Left ventricle myocardium inferior (tissue), 1 donor: ENCODE measurements around the gene FMN1. TPM values are rescaled to one million over a fixed set of nuclear protein-coding genes. Genes with fewer than 3 reads are reported as not detected.

Experiments
- DNase-seq: peaks from one replicate; pipeline ENCODE4 v3.0.0-alpha.2; 2020
- H3K27ac ChIP-seq: fragments of 200-600 bp; replicated peaks from 2 replicates; pipeline ENCODE4 v1.8.0; 2021
- H3K27me3 ChIP-seq: fragments of 200-600 bp; 2 replicates; pipeline ENCODE4 v1.8.0; 2021; ENCODE audit warnings: low read depth
- H3K36me3 ChIP-seq: fragments of 200-600 bp; 2 replicates; pipeline ENCODE4 v1.8.0; 2021
- H3K4me1 ChIP-seq: fragments of 200-600 bp; 2 replicates; pipeline ENCODE4 v1.8.0; 2021
- H3K4me3 ChIP-seq: fragments of 200-600 bp; 2 replicates; pipeline ENCODE4 v1.8.0; 2021; ENCODE audit warnings: mild to moderate bottlenecking, moderate library complexity
- H3K9me3 ChIP-seq: fragments of 200-600 bp; replicated peaks from 2 replicates; pipeline ENCODE4 v1.8.0; 2021
- intact Hi-C: fragments of 100-400 bp; cut with micrococcal nuclease; formaldehyde crosslinking; loops from one replicate; pipeline ENCODE4 v1.11.0; 2022
- total RNA-seq: library from RNA; stranded (reverse); fragmentation: NEBNext Ultra II Directional; extraction: Animal tissue kit (Norgen Biotek cat#: 25700); gene quantifications from one replicate; pipeline ENCODE4 v1.2.1, GENCODE V29; 2021
- TF ChIP-seq, protein P1 (sequence below): fragments of 200-600 bp; IDR thresholded peaks from 2 replicates; pipeline ENCODE4 v1.8.0; 2021; ENCODE audit warnings: antibody characterized with exemption, mild to moderate bottlenecking, borderline replicate concordance
- donor health status: DM: no; HTN: yes; CAD: no; lungs with severe emphysema.

The FMN1 gene
- total RNA-seq, 1 donor from 2014 or later = 4.5 TPM

DNA sequence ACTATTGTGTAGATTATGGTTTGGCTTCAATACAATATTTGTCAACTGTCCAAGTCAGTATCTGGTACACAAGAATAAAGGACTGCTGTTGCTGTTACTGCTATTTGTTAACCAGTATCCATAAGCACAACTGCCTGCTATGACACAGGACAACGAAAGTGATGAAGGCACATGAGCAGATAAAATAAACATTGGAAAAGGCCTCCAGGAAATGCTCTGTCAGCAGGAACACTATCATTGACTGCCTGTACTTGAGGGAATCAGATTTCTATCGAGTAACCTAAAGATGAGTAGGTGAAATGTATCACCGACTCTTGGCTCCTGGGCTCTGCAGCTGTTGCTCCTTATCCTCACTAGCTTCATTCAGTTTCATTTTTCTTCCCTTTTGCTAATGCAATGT is 56.5 kb downstream of the FMN1 start:
- Histone ChIP-seq H3K4me1 (peaks cover 17% of the 10 kb centered on the region), H3K36me3 (no peaks in the 10 kb centered on the region), H3K9me3 (no peaks in the 10 kb centered on the region), H3K27ac (no peak overlapping the region), H3K27me3 (no peaks in the 10 kb centered on the region), H3K4me3 (no peak overlapping the region)
- no peak for DNase-seq
- intact Hi-C loops = no loop called here
- TF ChIP-seq, protein P1, sequence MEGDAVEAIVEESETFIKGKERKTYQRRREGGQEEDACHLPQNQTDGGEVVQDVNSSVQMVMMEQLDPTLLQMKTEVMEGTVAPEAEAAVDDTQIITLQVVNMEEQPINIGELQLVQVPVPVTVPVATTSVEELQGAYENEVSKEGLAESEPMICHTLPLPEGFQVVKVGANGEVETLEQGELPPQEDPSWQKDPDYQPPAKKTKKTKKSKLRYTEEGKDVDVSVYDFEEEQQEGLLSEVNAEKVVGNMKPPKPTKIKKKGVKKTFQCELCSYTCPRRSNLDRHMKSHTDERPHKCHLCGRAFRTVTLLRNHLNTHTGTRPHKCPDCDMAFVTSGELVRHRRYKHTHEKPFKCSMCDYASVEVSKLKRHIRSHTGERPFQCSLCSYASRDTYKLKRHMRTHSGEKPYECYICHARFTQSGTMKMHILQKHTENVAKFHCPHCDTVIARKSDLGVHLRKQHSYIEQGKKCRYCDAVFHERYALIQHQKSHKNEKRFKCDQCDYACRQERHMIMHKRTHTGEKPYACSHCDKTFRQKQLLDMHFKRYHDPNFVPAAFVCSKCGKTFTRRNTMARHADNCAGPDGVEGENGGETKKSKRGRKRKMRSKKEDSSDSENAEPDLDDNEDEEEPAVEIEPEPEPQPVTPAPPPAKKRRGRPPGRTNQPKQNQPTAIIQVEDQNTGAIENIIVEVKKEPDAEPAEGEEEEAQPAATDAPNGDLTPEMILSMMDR = no peak

DNA sequence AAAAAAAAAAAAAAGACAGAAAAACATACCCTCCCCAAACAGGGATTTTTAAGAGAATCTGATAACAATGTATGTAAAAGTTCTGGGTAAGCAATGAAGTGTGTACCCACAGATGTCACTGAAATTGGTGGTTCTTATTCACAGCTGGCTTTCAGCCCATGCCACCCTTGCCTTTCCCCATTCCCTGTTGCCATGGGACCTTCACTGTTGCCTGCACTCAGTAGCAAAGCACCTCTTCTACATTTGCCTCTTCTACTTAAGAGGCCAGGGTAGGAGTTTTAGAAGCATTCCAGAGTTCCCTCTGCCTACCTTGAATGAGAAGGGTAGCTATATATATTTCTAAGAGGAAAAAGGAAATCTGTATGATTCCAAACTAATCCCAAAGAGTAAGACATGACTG is 57.4 kb downstream of the FMN1 start:
- Histone ChIP-seq H3K4me3 (no peak overlapping the region), H3K4me1 (peaks cover 22% of the 10 kb centered on the region), H3K9me3 (no peaks in the 10 kb centered on the region), H3K27me3 (no peaks in the 10 kb centered on the region), H3K36me3 (no peaks in the 10 kb centered on the region), H3K27ac (no peak overlapping the region)
- TF ChIP-seq, protein P1 = no peak
- no peak for DNase-seq
- intact Hi-C loops = no loop called here

DNA sequence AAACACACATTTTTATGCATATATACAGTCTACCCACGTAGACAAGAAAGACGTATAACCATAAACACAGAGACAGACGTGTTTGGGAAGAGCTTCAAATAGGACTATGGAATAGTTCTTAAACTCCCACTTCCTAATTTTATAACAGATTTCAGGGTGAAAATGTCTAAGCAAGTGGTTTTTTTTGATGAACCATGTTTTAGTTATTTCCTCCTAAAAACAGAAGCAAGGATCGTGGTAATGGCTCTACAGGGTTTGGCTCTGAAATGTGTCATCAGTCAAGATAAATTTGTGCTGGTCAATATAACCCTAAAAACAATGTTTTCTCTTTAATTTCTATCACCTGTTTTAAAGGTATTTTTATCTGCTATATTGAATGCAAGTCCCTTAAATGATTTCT is 58.2 kb downstream of the FMN1 start:
- H3K36me3 ChIP-seq = no peaks in the 10 kb centered on the region
- intact Hi-C loops = no loop called here
- H3K4me3 ChIP-seq = no peak overlapping the region
- no peaks in the 10 kb centered on the region for H3K27me3 ChIP-seq
- no peaks in the 10 kb centered on the region for H3K9me3 ChIP-seq
- peaks cover 29% of the 10 kb centered on the region for H3K4me1 ChIP-seq
- DNase-seq = no peak
- TF ChIP-seq, protein P1 = no peak
- no peak overlapping the region for H3K27ac ChIP-seq

DNA sequence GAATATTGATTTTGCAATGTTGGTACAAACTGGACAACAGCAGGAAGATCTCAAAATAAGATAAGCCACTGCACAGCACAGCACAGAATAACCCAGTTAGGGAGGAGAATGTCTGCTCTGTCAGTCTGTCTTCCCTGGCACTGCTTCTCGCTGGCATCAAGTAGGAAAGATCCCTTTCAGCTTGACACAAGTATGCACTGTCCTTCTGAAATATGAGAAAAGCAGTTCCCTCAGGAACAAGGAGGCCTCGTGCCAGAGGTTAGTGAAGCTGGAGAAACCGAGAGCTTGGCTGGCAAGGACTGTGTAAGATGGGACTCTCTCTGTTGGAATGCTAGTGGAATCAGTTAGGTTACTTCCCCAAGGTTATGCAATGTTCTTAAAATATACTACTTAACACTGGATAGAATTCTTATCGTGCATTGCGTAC is 59.1 kb downstream of the FMN1 start:
- TF ChIP-seq, protein P1 = no peak
- peaks cover 29% of the 10 kb centered on the region for H3K4me1 ChIP-seq
- peak overlapping the region; percentile 59 for H3K27ac ChIP-seq
- no peak for DNase-seq
- no peaks in the 10 kb centered on the region for H3K36me3 ChIP-seq
- intact Hi-C loops = no loop called here
- H3K9me3 ChIP-seq = no peaks in the 10 kb centered on the region
- no peaks in the 10 kb centered on the region for H3K27me3 ChIP-seq
- H3K4me3 ChIP-seq = no peak overlapping the region

DNA sequence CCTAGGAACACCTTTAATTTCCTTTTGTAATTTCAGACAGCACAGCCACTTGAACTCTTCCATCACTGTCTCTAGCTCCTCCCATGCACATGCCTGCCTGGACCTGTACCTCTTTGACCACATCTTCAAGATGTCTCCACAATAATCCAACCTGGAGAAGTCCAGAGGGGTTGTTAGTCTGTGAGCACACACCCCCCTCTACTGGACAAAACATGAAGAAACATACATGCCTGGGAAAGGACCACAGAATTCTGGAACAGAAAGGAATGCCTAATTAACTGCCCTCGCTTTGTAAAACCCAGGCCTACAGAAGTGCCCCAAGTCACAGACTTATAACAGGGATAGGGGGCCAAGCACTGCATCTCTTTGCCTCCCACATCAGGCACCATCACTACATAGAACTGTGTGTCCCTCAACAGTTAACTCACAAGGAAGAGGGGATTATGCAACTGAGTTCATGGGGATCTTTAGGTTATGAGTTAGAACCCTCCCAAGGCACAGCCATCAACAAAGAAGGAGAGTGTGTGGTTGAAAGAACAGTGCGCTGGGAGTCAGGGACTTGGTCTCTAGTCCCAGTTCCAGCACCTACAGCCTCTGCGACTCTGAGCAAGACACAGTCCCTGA is 61.7 kb downstream of the FMN1 start:
- intact Hi-C loops = no loop called here
- H3K27me3 ChIP-seq = no peaks in the 10 kb centered on the region
- H3K27ac ChIP-seq = no peak overlapping the region
- H3K36me3 ChIP-seq = no peaks in the 10 kb centered on the region
- peaks cover 29% of the 10 kb centered on the region for H3K4me1 ChIP-seq
- TF ChIP-seq, protein P1 = peak; percentile 69
- no peak for DNase-seq
- H3K4me3 ChIP-seq = no peak overlapping the region
- peaks cover 5% of the 10 kb centered on the region for H3K9me3 ChIP-seq
